Measurements from ENCODE around the gene C14orf93.

C14orf93 gene

GRCh38 chr14:23044840-23045239 lies 34.9 kb upstream of the C14orf93 start:
- DNase-seq: no peak

- DNase-seq: no peak
Measured at GRCh38 chr14:23043754-23044153, 33.8 kb upstream of the C14orf93 start.

- DNase-seq: no peak
Measured at GRCh38 chr14:23043145-23043544, 33.2 kb upstream of the C14orf93 start.

- no peak for DNase-seq
Measured at GRCh38 chr14:23042162-23042965, 32.4 kb upstream of the C14orf93 start, which contains the start of gene PSMB11. PSMB11 (plus strand) TSS chr14:23042212; CDS start chr14:23042226, 14 bp downstream.

DNA sequence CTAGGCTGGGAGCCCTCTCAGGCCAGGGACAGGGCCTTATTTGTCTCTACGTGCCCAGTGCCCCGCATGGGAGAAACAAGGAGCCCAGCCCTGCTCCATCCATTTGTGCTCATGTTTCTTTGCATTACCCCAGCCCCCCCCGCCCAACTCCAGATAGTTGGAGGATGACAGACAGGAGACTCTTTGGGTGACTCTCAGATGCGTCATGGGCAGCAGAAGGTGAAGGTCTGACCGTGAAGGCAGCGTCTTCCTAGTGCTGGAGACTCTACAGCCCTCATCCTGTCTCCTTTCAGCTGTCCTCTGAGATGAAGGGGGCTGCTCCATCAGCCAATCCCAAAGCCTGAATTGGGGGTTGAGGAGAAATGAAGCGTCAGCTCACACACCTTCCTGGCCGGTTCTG lies 31.8 kb upstream of the C14orf93 start:
- no peak for DNase-seq

DNA sequence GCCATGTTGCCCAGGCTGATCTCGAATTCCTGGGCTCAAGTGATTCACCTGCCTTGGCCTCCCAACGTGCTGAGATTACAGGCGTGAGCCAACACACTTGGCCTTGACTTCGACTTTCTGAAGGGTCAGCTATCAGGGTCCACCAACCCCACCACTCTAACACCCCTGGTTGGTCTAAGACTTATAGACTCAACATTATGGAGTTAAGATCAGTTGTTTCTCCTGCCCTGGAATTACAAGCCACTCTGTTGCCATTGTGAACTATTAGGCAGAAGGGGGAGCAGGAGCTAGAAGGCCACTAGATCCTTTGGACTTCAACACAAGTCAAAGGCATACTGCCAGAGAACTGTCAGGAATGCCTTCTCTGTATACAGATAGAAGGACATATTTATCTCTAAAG lies 30.2 kb upstream of the C14orf93 start:
- no peak for DNase-seq

DNA sequence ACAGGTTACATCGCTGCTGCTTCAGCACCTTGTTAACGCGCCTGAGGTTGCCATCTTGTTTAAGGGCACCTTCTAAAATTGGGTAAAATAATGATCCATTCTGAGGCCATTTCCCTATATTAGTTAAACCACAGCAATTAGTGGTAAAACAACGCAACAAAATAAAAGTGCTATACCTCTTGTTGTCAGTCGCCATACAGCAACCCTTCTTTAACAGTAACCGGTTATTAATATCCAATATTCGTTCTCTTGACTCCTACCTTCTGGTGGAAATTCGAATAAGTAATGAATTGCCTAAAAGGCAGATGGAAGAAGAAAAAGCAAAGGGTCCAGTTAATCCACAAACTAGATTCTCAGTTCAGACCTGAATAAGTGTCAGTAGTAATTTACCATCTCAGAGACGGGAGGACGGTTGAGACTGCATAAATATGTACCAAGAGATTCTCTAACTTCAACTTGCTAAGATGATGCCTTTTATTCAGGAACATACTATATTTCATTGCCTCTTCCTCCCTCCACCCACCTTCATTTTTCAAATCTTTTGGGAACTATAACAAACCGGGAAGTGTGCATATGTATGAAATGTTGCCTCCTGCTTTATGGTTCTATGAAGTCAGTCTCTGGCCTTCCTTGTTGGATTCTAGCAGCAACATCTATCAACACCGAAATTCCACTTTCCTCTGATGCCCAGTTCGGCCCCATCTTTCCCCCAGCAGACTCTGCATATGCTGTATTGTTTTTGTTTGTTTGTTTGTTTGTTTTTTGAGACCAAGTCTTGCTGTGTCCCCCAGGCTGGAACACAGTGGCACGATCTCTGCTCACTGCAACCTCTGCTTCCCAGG lies 25.6 kb upstream of the C14orf93 start:
- DNase-seq: no peak

GRCh38 chr14:23034498-23035302 lies 24.8 kb upstream of the C14orf93 start, which contains the start of gene PSMB5:
PSMB5 (minus strand) TSS chr14:23034900; CDS start chr14:23034881, 19 bp downstream.
- peak; percentile 80 for DNase-seq

- DNase-seq: no peak
Measured at GRCh38 chr14:23033801-23034497, 24.0 kb upstream of the C14orf93 start.

DNA sequence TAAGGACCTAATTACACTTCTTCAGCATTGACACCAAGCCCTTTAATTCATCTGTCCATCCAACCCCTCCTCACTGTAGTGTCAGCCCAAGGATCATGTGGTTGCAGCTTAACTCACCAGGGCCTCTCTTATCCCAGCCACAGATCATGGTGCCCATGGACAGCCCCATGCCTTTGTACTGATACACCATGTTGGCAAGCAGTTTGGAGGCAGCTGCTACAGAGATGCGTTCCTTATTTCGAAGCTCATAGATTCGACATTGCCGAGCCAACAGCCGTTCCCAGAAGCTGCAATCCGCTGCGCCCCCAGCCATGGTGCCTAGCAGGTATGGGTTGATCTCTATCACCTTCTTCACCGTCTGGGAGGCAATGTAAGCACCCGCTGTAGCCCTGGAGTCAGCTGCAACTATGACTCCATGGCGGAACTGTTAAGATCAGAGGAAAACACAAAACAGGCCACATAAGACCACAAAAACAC lies 23.3 kb upstream of the C14orf93 start:
- DNase-seq: no peak

DNA sequence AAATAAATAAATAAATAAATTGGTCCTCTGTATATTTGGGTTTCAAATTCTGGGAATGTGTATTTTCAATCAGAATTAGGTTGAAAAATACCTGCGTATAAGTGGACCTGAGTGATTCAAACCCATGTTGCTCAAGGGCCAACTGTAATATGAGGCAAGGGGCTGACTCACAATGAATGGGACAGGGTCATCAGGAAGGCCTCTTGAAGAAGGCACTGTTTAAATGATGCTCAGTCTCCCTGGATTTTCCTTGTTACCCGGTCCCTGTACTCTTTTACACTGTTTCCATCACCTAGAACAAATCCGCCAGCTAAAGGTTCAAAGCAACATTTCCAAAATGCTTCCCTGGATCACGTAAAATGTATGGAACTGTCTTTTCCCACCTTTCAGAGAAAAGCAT lies 21.0 kb upstream of the C14orf93 start:
- no peak for DNase-seq

DNA sequence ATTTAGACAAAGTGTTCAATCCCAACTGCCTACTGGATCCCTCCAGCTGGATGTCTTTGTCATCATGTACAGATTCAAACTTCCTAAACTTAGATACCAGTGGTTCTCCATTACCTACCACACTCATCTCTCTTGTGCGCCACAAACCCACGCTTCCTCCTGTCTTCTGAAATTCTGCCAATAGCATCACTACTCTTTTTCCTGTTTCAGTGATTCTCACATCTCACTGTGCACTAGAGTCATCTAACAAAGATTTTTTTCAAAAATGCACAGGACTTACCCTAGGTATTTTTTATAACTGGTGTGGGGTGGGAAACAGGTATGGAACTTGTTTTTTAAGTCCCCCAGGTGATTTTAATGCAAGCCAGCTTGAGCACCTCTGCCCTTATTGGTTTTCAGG lies 18.9 kb upstream of the C14orf93 start:
- DNase-seq: no peak

DNA sequence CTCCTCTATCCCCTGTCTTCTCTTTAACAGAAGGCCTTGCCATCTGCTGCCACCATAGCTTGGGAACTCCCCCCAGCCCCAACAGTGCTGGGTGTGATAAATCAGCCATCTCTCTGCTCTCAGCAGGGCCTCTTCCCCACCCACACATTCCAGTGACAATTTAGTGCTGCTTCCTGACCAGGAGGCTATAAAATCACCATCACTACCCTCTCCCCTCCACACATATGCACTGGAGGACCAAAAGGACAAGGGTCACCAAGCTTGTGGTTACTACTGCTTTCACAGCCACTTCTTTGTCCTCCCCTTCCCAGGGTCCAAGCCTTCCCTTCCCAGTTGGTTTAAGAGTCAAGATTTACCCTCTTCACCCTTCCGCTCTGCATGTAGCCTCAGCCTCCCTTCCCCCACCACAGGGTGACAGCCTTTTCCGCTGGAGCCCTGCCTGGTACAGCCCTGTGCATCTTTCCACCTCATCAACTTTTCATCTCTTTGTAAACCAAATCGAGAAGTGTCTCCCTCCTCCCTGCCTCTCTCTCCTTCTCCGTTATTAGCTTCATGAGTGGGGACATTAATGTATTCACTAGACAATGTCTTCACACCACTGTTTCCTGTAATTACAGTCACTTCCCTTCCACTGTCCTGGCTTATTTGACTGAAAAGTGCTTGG lies 15.3 kb upstream of the C14orf93 start:
- no peak for DNase-seq

- no peak for DNase-seq
Measured at GRCh38 chr14:23024612-23025075, 14.7 kb upstream of the C14orf93 start.

DNA sequence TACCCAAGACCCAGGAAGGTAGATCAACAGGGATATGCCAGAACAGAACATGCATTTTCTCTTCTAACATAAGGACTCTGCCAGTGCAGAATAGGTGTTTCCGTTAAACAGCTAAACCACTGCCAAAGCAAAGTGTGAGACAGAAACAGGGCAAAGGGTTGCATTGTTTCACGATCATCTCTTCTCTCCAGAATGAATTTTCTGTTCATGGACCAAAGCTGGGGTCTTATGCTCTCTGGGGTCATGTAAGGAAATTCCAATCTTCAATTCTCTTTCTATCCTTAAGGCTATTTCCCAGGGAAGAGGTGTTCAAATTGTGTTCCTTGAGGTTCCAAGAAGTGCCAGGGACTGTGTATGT lies 13.8 kb upstream of the C14orf93 start:
- DNase-seq: no peak

- DNase-seq: no peak
Measured at GRCh38 chr14:23023022-23023794, 13.3 kb upstream of the C14orf93 start.

- no peak for DNase-seq
Measured at GRCh38 chr14:23021889-23022442, 12.0 kb upstream of the C14orf93 start.

- no peak for DNase-seq
Measured at GRCh38 chr14:23021434-23021833, 11.5 kb upstream of the C14orf93 start.

DNA sequence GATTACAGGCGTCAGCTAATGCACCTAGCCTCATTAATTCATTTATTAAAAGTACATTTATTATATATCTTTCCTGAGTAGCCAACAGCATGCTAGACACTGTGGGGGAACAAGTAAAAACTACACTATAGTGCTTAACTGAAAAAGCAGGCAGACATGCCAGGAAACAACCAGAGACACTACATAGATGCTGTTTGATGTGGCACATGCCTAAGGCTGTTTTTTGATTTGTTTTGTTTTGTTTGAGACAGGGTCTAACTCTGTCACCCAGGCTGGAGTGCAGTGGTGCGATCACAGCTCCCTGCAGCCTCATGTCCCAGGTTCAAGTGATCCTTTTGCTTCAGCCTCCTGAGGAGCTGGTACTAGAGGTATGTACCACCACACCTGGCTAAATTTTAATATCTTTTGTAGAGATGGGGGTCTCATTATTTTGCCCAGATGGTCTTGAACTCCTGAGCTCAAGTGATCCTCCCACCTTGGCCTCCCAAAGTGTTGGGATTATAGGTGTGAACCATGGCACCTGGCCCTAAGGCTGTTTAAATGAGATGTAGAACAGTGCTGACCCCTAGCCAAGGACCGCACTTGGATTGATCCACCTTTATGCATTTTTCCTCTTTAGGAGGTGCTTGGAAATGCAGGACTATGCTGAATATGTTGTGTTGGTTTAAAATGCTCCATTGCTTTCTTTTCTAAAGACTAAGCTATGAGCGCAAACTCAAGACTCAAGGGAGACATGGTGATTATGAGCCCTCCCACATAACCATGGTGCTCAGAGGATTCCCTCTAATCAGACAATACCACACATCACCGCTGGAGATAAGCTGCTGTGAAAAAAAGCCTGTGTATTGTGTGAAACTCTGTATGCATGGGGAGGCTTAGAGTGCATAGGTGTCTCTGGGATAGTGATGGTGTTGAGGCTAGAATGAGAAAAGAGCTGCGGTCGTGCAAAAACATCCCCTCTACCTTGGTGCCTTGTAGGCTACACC lies 10.5 kb upstream of the C14orf93 start:
- DNase-seq: no peak

Data from activated T-cell treated with anti-CD3 and anti-CD28 coated beads, Interleukin-2, amount 50 U/mL, for 1 hour (primary cell).